ENCODE measurements around the gene SESN1. TPM values are rescaled to one million over a fixed set of nuclear protein-coding genes. Genes with fewer than 3 reads are reported as not detected.

Gene SESN1
- total RNA-seq, 1 experiment from 2014 or later: 30.2 TPM

DNA sequence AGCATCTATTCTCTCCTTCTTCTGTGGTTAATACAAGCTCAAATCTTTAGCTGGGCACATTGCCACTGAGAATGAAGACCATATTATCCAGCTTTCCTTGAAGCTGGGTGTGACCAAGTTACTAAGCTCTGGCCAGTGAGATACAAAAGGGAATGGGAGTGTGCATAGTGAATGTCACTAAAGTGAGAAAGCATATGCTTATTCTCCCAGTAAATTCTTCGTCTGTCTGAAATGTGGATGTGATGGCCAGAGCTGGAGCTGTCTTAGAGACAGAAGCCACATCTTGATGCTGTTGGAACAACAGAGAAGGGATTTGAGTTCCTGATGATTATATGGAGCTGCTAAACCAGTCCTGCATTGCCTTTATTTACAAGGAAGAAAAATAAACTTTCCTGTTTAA, 60.1 kb downstream of the SESN1 start:
- H3K9me3 Mint-ChIP-seq: no peaks in the 10 kb centered on the region
- peaks cover 2% of the 10 kb centered on the region for H3K4me1 Mint-ChIP-seq
- ChIA-PET CTCF (interaction anchor here (1.7 kb wide), 1 partner anchor 66 kb away, joined by 4 read pairs; no protein-coding TSS in a partner anchor), POLR2A (no interaction called here)
- no peaks in the 10 kb centered on the region for H3K36me3 Mint-ChIP-seq
- no peak for DNase-seq (ENCODE audit: low spot score)
- H3K27ac Mint-ChIP-seq: no peak overlapping the region
- H3K27me3 Mint-ChIP-seq (ENCODE audit: low read depth): no peaks in the 10 kb centered on the region
- no peak for ATAC-seq
- H3K4me3 Mint-ChIP-seq: no peak overlapping the region
- TF ChIP-seq FOXK1 (CRISPR knock-in tag; IDR thresholded peaks at IDR 0.05) (no peak), CBFB (CRISPR knock-in tag; IDR thresholded peaks at IDR 0.05; ENCODE audit: low read depth) (no peak), TCF7 (CRISPR knock-in tag; IDR thresholded peaks at IDR 0.05; ENCODE audit: low read depth) (no peak), SOX15 (CRISPR knock-in tag; IDR thresholded peaks at IDR 0.05) (no peak), ZBTB21 (CRISPR knock-in tag; IDR thresholded peaks at IDR 0.05; ENCODE audit: borderline replicate concordance) (no peak), IRF2 (CRISPR knock-in tag; IDR thresholded peaks at IDR 0.05; ENCODE audit: borderline replicate concordance, low read depth) (no peak), KAT7 (CRISPR knock-in tag; IDR thresholded peaks at IDR 0.05; ENCODE audit: borderline replicate concordance) (no peak), ZNF263 (CRISPR knock-in tag; IDR thresholded peaks at IDR 0.05; ENCODE audit: low read depth) (no peak), RELA (CRISPR knock-in tag; IDR thresholded peaks at IDR 0.05; ENCODE audit: borderline replicate concordance) (no peak)
- TF ChIP-seq, protein P1, sequence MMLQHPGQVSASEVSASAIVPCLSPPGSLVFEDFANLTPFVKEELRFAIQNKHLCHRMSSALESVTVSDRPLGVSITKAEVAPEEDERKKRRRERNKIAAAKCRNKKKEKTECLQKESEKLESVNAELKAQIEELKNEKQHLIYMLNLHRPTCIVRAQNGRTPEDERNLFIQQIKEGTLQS (CRISPR knock-in tag; conservative IDR thresholded peaks at IDR 0.05): no peak
- TF ChIP-seq, protein P2, sequence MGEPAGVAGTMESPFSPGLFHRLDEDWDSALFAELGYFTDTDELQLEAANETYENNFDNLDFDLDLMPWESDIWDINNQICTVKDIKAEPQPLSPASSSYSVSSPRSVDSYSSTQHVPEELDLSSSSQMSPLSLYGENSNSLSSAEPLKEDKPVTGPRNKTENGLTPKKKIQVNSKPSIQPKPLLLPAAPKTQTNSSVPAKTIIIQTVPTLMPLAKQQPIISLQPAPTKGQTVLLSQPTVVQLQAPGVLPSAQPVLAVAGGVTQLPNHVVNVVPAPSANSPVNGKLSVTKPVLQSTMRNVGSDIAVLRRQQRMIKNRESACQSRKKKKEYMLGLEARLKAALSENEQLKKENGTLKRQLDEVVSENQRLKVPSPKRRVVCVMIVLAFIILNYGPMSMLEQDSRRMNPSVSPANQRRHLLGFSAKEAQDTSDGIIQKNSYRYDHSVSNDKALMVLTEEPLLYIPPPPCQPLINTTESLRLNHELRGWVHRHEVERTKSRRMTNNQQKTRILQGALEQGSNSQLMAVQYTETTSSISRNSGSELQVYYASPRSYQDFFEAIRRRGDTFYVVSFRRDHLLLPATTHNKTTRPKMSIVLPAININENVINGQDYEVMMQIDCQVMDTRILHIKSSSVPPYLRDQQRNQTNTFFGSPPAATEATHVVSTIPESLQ (CRISPR knock-in tag; IDR thresholded peaks at IDR 0.05): no peak
- TF ChIP-seq, protein P3, sequence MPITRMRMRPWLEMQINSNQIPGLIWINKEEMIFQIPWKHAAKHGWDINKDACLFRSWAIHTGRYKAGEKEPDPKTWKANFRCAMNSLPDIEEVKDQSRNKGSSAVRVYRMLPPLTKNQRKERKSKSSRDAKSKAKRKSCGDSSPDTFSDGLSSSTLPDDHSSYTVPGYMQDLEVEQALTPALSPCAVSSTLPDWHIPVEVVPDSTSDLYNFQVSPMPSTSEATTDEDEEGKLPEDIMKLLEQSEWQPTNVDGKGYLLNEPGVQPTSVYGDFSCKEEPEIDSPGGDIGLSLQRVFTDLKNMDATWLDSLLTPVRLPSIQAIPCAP (CRISPR knock-in tag; IDR thresholded peaks at IDR 0.05): no peak
- TF ChIP-seq, protein P4, sequence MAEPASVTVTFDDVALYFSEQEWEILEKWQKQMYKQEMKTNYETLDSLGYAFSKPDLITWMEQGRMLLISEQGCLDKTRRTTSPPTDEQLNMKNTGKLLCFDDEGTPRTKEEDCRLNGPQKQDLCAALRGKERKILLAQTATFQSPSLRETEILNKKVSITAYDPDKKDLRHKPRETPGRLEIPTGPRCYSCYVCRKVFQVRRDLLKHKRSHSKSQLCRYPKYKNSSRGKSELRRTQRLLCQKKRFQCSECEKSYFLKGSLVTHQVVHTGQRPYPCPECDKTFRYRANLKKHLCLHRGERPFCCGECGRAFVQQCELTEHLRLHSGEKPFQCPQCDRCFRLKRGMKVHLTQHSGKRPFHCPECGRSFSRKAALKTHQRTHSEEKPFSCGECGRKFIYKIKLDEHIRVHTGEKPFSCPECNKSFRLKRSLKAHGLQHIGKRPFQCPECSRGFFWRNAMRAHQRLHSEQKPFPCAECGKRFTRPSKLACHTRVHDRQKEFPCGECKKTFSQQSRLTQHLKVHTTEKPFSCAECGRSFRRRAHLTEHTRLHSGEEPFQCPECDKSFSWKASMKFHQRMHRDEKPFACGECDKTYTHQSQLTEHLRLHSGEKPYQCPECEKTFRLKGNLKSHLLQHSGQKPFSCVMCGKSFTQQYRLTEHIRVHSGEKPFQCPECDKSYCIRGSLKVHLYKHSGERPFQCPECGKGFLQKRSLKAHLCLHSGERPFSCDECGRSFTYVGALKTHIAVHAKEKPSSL (CRISPR knock-in tag; conservative IDR thresholded peaks at IDR 0.05): no peak
- TF ChIP-seq, protein P5, sequence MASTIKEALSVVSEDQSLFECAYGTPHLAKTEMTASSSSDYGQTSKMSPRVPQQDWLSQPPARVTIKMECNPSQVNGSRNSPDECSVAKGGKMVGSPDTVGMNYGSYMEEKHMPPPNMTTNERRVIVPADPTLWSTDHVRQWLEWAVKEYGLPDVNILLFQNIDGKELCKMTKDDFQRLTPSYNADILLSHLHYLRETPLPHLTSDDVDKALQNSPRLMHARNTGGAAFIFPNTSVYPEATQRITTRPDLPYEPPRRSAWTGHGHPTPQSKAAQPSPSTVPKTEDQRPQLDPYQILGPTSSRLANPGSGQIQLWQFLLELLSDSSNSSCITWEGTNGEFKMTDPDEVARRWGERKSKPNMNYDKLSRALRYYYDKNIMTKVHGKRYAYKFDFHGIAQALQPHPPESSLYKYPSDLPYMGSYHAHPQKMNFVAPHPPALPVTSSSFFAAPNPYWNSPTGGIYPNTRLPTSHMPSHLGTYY (CRISPR knock-in tag; IDR thresholded peaks at IDR 0.05): no peak

DNA sequence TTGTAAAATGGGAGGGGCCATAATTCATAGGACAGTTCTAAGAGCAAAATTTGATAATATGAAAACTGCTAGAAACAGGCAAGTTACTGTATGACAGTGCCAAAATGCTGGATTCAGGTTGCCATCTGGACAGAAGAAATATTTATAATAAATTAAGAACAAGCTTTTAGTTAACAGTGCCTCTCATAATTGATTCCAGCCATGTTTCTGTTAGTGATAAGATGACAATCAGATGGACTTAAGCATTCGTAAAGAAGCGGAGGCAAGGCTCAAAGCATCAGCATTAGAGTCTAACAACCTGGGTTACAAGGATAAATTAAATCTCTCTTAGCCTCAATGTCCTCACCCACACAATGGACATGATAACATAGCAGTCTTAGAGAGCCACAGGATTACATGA, 61.0 kb downstream of the SESN1 start:
- DNase-seq (ENCODE audit: low spot score) (no peak), ATAC-seq (no peak)
- Mint-ChIP-seq H3K4me1 (peaks cover 2% of the 10 kb centered on the region), H3K27ac (no peak overlapping the region), H3K4me3 (no peak overlapping the region), H3K27me3 (ENCODE audit: low read depth) (no peaks in the 10 kb centered on the region), H3K36me3 (no peaks in the 10 kb centered on the region), H3K9me3 (no peaks in the 10 kb centered on the region)
- TF ChIP-seq, protein P4 (CRISPR knock-in tag; conservative IDR thresholded peaks at IDR 0.05): no peak
- TF ChIP-seq SP1 (CRISPR knock-in tag; conservative IDR thresholded peaks at IDR 0.05): no peak
- CTCF ChIA-PET: no interaction called here
- POLR2A ChIA-PET: no interaction called here
